Muscle of leg (tissue), 11 donors: ENCODE results near the gene FAT4. TPM values are rescaled to one million over a fixed set of nuclear protein-coding genes. Genes with fewer than 3 reads are reported as not detected.

ENCODE experiments used
- DNase-seq: peaks from one replicate; pipeline ENCODE4 v3.0.0; 2013
- H3K27ac ChIP-seq: one replicate; pipeline ENCODE4 v1.5.1; 2013; ENCODE audit warnings: mild to moderate bottlenecking, low read length, control low read depth
- H3K27me3 ChIP-seq: one replicate; pipeline ENCODE4 v1.6.1; 2013; ENCODE audit warnings: low read length; ENCODE audit not compliant: control insufficient read depth, insufficient read depth
- H3K36me3 ChIP-seq: one replicate; pipeline ENCODE4 v1.6.1; 2013; ENCODE audit warnings: low read length; ENCODE audit not compliant: control insufficient read depth, insufficient read depth
- H3K4me1 ChIP-seq: one replicate; pipeline ENCODE4 v1.6.1; 2013; ENCODE audit warnings: low read length; ENCODE audit not compliant: control insufficient read depth, insufficient read depth
- H3K4me3 ChIP-seq: one replicate; pipeline ENCODE4 v1.5.1; 2013; ENCODE audit warnings: low read length, control low read depth
- H3K9me3 ChIP-seq: replicated peaks from 2 replicates; pipeline ENCODE4 v1.6.1; 2013; ENCODE audit warnings: low read depth, low read length; ENCODE audit not compliant: control insufficient read depth
- WGBS: methylation state at CpG from one replicate; pipeline ENCODE4 v1.1.5; 2013; ENCODE audit warnings: missing lambda C conversion rate; ENCODE audit not compliant: insufficient coverage; 5-methylcytosine and 5-hydroxymethylcytosine counted together
- polyA plus RNA-seq, 8 donors: library from polyadenylated mRNA; unstranded; fragments of 120-200 nt; gene quantifications; one replicate each; pipeline versions ENCODE4 v1.2.1 to v1.2.3, GENCODE V29; 2013; ENCODE audit warnings: inconsistent platforms in 1 of 8, low replicate concordance in 1 of 8; ENCODE audit not compliant: insufficient read length in 8 of 8, insufficient read depth in 1 of 8
- total RNA-seq: library from RNA; stranded (reverse); fragments of 120-200 nt; gene quantifications from one replicate; pipeline ENCODE4 v1.2.4, GENCODE V29; 2013

The FAT4 gene
- total and polyA plus RNA-seq, 9 donors = 9.5 to 45.4 (median 19.2) TPM

GRCh38 chr4:125338814-125339213 is 24.1 kb downstream of the FAT4 start:
- H3K36me3 ChIP-seq = no peaks in the 10 kb centered on the region
- DNase-seq = no peak

GRCh38 chr4:125344198-125344597 is 29.4 kb downstream of the FAT4 start:
- Histone ChIP-seq H3K9me3 (no peaks in the 10 kb centered on the region), H3K36me3 (no peaks in the 10 kb centered on the region), H3K4me3 (no peak overlapping the region), H3K4me1 (no peaks in the 10 kb centered on the region), H3K27me3 (no peaks in the 10 kb centered on the region), H3K27ac (no peak overlapping the region)
- no CpG with 5 or more reads among the region's 2 CpGs for WGBS
- DNase-seq = no peak

More at GRCh38 chr4:125338814-125339213, 24.1 kb downstream of the FAT4 start:
- WGBS = 93% methylated on average over 2 of the region's 4 CpGs
- Histone ChIP-seq H3K4me3 (no peak overlapping the region), H3K27me3 (no peaks in the 10 kb centered on the region), H3K27ac (no peak overlapping the region), H3K4me1 (no peaks in the 10 kb centered on the region), H3K9me3 (no peaks in the 10 kb centered on the region)

GRCh38 chr4:125346616-125347015 is 31.9 kb downstream of the FAT4 start:
- H3K9me3 ChIP-seq = no peaks in the 10 kb centered on the region
- 90% methylated on average over 4 of the region's 4 CpGs for WGBS
- DNase-seq = no peak
- no peak overlapping the region for H3K4me3 ChIP-seq
- no peaks in the 10 kb centered on the region for H3K36me3 ChIP-seq
- H3K4me1 ChIP-seq = no peaks in the 10 kb centered on the region
- no peak overlapping the region for H3K27ac ChIP-seq
- H3K27me3 ChIP-seq = no peaks in the 10 kb centered on the region

- Histone ChIP-seq H3K9me3 (no peaks in the 10 kb centered on the region), H3K4me1 (no peaks in the 10 kb centered on the region), H3K27ac (no peak overlapping the region), H3K27me3 (no peaks in the 10 kb centered on the region), H3K4me3 (no peak overlapping the region), H3K36me3 (no peaks in the 10 kb centered on the region)
- DNase-seq = peak; percentile 16
- no CpG with 5 or more reads among the region's 4 CpGs for whole genome bisulfite sequencing
Observed at GRCh38 chr4:125350470-125351135, 35.8 kb downstream of the FAT4 start.

GRCh38 chr4:125352521-125352920 is 37.8 kb downstream of the FAT4 start:
- H3K4me3 ChIP-seq = no peak overlapping the region
- no peaks in the 10 kb centered on the region for H3K9me3 ChIP-seq
- H3K4me1 ChIP-seq = no peaks in the 10 kb centered on the region
- H3K27ac ChIP-seq = no peak overlapping the region
- no peaks in the 10 kb centered on the region for H3K27me3 ChIP-seq
- peak; percentile 36 for DNase-seq
- H3K36me3 ChIP-seq = no peaks in the 10 kb centered on the region
- WGBS = 60% methylated on average over 1 of the region's 1 CpG

GRCh38 chr4:125353131-125353530 is 38.4 kb downstream of the FAT4 start:
- WGBS = no CpG with 5 or more reads among the region's 1 CpG
- Histone ChIP-seq H3K36me3 (no peaks in the 10 kb centered on the region), H3K4me1 (no peaks in the 10 kb centered on the region), H3K27ac (no peak overlapping the region), H3K9me3 (no peaks in the 10 kb centered on the region), H3K27me3 (no peaks in the 10 kb centered on the region), H3K4me3 (no peak overlapping the region)
- DNase-seq = peak; percentile 28

- Histone ChIP-seq H3K27me3 (no peaks in the 10 kb centered on the region), H3K4me1 (no peaks in the 10 kb centered on the region), H3K36me3 (no peaks in the 10 kb centered on the region), H3K27ac (no peak overlapping the region), H3K9me3 (no peaks in the 10 kb centered on the region), H3K4me3 (no peak overlapping the region)
- DNase-seq = no peak
- WGBS = no CpG with 5 or more reads among the region's 2 CpGs
Observed at GRCh38 chr4:125355791-125356190, 41.0 kb downstream of the FAT4 start.

- no CpG with 5 or more reads among the region's 4 CpGs for WGBS
- H3K9me3 ChIP-seq = no peaks in the 10 kb centered on the region
Observed at GRCh38 chr4:125357675-125358074, 42.9 kb downstream of the FAT4 start.

GRCh38 chr4:125358453-125358852 is 43.7 kb downstream of the FAT4 start:
- DNase-seq = no peak
- no peak overlapping the region for H3K27ac ChIP-seq
- no peaks in the 10 kb centered on the region for H3K4me1 ChIP-seq
- no peaks in the 10 kb centered on the region for H3K9me3 ChIP-seq
- H3K27me3 ChIP-seq = no peaks in the 10 kb centered on the region
- H3K4me3 ChIP-seq = no peak overlapping the region
- WGBS = 100% methylated on average over 2 of the region's 6 CpGs
- H3K36me3 ChIP-seq = no peaks in the 10 kb centered on the region

More at GRCh38 chr4:125357675-125358074, 42.9 kb downstream of the FAT4 start:
- Histone ChIP-seq H3K27me3 (no peaks in the 10 kb centered on the region), H3K4me3 (no peak overlapping the region), H3K27ac (no peak overlapping the region), H3K4me1 (no peaks in the 10 kb centered on the region), H3K36me3 (no peaks in the 10 kb centered on the region)
- no peak for DNase-seq

GRCh38 chr4:125359363-125359762 is 44.6 kb downstream of the FAT4 start:
- no peaks in the 10 kb centered on the region for H3K36me3 ChIP-seq
- no CpG with 5 or more reads among the region's 3 CpGs for WGBS
- H3K4me3 ChIP-seq = no peak overlapping the region

More at GRCh38 chr4:125359363-125359762, 44.6 kb downstream of the FAT4 start:
- H3K4me1 ChIP-seq = no peaks in the 10 kb centered on the region
- H3K9me3 ChIP-seq = no peaks in the 10 kb centered on the region
- no peak for DNase-seq
- H3K27ac ChIP-seq = no peak overlapping the region
- H3K27me3 ChIP-seq = no peaks in the 10 kb centered on the region
